Rectal smooth muscle tissue (tissue), 1 donor: ENCODE measurements around the gene CCDC154.

ENCODE experiments used
- H3K27ac ChIP-seq: one replicate; pipeline ENCODE4 v1.7.0; 2013; ENCODE audit warnings: low read depth, low read length, inconsistent platforms
- H3K27me3 ChIP-seq: one replicate; pipeline ENCODE4 v1.7.0; 2013; ENCODE audit warnings: low read length; ENCODE audit not compliant: control insufficient read depth, insufficient read depth
- H3K36me3 ChIP-seq: one replicate; pipeline ENCODE4 v1.7.0; 2013; ENCODE audit warnings: low read length; ENCODE audit not compliant: control insufficient read depth, insufficient read depth
- H3K4me1 ChIP-seq: one replicate; pipeline ENCODE4 v1.7.0; 2013; ENCODE audit warnings: low read length; ENCODE audit not compliant: control insufficient read depth, insufficient read depth
- H3K4me3 ChIP-seq: one replicate; pipeline ENCODE4 v1.7.0; 2013; ENCODE audit warnings: low read length
- H3K9ac ChIP-seq: one replicate; pipeline ENCODE4 v1.7.0; 2013; ENCODE audit warnings: low read length

The CCDC154 gene

DNA sequence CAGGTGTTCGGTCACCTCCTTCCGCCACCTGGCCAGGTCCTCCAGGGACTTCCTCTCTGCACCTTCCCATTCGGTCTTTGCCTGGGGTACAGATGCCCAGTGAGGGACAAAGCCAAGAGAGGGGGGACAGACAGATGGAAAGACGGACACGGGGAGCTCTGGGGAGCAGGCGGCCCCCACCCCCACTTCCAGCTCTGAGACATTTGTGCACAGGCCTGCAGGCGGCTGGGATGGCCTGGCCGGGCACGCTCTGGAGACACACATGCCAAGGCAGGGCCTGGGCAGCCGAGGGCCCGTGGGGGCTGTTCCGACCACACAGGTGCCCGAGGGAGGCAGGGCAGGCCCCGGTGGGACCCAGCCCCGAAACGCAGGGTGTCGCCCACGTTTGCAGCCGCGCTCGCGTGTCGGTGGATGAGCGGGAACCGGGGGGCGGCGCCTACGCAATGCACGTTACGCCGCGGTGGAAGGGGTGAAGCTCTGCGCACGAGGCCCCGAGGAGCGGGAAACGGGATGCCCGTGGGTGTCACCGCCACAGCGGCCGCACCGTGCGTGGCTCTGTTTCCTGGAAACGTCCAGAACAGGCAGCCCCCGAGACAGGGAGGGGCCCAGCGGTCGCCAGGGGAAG is 7.5 kb downstream of the CCDC154 start:
- no peak overlapping the region for H3K9ac ChIP-seq
- no peaks in the 10 kb centered on the region for H3K36me3 ChIP-seq
- H3K27ac ChIP-seq: no peak overlapping the region
- no peaks in the 10 kb centered on the region for H3K4me1 ChIP-seq
- no peak overlapping the region for H3K4me3 ChIP-seq
- H3K27me3 ChIP-seq: no peaks in the 10 kb centered on the region

DNA sequence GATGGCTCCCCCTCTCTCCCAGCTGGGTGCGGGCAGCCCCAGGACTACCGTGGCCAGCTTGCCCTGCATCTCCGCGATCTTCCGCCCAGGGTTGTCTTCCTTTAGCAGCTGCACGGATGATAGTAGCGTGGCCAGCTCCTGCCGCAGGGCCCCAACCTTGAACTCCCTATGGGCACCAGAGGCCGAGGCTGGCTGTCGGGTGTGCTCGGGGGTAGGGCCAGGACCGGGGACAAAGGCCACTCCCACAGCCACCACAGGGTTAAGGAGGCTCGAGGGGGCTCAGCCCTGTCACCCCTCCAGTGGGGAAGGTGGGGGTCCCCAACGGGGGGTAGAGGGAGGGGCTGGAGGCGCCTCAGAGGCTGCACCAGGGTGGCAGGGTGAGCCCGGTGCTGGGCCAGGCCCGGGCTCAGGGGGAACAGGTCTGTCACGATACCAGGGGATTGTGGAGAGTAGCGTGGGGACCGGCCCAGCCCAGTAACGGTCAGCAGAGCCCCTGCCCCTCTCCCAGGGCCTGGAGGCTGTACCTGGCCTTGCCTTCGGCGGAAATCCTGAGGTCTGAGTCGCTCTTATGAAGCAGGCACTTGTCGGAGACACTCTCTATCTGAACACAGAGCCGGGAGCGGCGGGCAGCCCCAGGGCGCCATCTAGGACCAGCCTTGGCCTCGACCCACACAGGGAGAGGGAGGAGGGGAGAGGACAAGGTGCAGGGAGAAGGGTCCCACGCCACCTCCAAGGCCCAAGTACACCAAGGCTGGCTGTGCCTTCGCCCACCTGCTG is 8.2 kb downstream of the CCDC154 start:
- Histone ChIP-seq H3K27ac (no peak overlapping the region), H3K9ac (no peak overlapping the region), H3K27me3 (no peaks in the 10 kb centered on the region), H3K4me1 (no peaks in the 10 kb centered on the region), H3K36me3 (no peaks in the 10 kb centered on the region), H3K4me3 (no peak overlapping the region)

DNA sequence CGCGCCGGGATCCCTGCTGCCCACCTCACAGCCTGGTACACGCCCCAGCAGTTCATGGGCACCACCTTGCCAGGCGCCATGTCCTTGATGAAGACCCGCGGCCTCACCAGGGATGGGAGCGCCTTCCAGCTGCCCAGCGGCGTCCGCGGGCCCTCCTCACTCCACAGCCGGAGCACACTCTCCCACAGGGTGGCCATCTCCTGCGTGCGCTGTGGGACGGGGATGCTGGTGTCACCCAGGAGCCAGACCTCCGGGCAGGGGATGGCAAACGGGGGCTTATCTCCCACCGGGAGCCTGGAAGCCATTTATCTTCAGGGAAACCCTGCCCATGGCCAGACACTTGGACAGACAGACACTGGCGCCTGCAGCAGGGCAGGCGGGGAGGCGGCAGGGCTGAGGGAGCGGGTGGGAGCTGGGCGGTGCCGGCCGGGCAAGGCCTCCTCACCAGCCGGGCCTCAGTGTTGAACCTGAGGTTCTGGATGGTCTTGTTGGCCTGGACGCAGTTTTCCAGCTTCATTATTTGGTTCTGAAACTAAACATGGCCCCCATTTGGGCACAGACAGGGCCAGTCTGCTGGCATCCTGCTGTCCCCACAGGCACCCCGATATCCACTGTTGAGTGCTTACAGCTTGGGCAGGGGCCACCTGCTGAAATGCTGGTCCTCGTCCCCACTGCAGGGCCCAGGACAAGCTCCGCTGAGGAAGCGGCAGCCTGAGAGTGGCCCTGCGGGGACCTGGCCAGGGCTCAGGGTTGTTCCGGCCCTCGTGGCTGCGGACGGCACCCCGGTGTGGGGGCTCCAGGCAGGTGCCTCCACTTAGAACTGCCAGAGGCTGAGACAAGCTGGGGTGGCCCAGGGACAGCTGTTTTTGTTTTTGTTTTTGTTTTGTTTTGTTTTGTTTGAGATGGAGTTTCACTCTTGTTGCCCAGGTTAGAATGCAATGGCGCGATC is 9.4 kb downstream of the CCDC154 start:
- H3K4me1 ChIP-seq: no peaks in the 10 kb centered on the region
- no peak overlapping the region for H3K9ac ChIP-seq
- H3K27ac ChIP-seq: no peak overlapping the region
- H3K36me3 ChIP-seq: no peaks in the 10 kb centered on the region
- H3K4me3 ChIP-seq: no peak overlapping the region
- no peaks in the 10 kb centered on the region for H3K27me3 ChIP-seq

DNA sequence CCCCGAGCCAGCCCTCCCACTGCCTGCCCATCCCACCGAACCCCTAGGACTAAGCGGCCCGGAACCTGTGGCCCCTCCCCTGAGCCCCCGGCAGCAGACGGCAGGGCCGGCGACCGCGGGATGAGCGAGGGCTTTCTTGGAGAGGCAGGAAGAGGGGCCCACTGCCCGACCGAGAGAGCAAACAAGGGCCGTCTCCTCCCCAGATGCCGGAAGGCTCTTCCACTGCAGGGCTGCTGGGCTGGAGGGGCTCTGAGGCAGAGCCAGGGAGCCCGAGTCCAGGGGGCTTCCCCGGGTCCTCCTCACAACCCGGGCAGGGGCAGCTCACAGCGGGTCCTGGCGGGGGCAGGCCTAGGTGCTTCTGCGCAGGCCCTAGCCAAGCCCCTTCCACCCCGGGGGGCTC is 10.6 kb downstream of the CCDC154 start:
- no peaks in the 10 kb centered on the region for H3K27me3 ChIP-seq
- no peak overlapping the region for H3K9ac ChIP-seq
- no peaks in the 10 kb centered on the region for H3K4me1 ChIP-seq
- H3K36me3 ChIP-seq: no peaks in the 10 kb centered on the region
- no peak overlapping the region for H3K4me3 ChIP-seq
- H3K27ac ChIP-seq: no peak overlapping the region

DNA sequence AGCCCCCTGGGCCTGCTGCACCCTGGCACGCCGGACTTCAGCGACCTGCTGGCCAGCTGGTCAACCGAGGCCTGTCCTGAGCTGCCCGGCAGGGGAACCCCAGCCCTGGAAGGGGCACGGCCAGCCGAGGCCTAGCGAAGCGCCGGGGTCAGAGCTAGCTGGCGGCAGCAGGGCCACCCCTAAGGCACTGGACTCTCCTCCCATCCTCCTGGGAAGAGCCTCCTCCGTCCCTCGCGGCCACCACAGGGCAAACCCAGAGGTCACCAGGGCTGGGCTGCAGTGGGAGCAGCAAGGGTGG is 11.1 kb downstream of the CCDC154 start:
- Histone ChIP-seq H3K9ac (no peak overlapping the region), H3K4me1 (no peaks in the 10 kb centered on the region)

DNA sequence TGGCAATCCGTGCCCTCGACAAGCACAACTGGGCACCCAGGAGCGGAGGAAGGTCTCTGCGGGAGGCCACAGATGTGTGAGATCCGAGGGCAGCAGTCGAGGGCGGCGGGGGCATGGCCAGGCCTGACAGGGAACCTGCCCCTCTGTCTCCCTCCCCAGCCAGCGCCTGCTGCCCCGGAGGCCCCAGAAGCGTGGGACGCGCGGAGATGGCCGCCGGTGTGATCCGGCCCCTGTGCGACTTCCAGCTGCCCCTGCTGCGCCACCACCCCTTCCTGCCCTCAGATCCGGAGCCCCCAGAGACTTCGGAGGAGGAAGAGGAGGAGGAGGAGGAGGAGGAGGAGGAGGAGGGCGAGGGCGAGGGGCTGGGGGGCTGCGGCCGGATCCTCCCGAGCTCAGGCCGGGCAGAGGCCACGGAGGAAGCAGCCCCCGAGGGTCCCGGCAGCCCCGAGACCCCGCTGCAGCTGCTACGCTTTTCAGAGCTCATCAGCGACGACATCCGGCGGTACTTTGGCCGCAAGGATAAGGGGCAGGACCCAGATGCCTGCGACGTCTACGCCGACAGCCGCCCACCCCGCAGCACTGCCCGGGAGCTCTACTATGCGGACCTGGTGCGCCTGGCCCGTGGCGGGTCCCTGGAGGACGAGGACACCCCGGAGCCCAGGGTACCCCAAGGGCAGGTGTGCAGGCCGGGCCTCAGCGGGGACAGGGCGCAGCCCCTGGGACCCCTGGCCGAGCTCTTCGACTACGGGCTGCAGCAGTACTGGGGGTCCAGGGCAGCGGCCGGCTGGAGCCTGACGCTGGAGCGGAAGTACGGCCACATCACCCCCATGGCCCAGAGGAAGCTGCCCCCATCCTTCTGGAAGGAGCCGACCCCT is 11.7 kb downstream of the CCDC154 start:
- Histone ChIP-seq H3K27me3 (no peaks in the 10 kb centered on the region), H3K4me3 (no peak overlapping the region), H3K4me1 (no peaks in the 10 kb centered on the region), H3K27ac (no peak overlapping the region), H3K9ac (no peak overlapping the region), H3K36me3 (no peaks in the 10 kb centered on the region)

More for the DNA sequence above, 11.1 kb downstream of the CCDC154 start:
- Histone ChIP-seq H3K27me3 (no peaks in the 10 kb centered on the region), H3K4me3 (no peak overlapping the region), H3K36me3 (no peaks in the 10 kb centered on the region), H3K27ac (no peak overlapping the region)

DNA sequence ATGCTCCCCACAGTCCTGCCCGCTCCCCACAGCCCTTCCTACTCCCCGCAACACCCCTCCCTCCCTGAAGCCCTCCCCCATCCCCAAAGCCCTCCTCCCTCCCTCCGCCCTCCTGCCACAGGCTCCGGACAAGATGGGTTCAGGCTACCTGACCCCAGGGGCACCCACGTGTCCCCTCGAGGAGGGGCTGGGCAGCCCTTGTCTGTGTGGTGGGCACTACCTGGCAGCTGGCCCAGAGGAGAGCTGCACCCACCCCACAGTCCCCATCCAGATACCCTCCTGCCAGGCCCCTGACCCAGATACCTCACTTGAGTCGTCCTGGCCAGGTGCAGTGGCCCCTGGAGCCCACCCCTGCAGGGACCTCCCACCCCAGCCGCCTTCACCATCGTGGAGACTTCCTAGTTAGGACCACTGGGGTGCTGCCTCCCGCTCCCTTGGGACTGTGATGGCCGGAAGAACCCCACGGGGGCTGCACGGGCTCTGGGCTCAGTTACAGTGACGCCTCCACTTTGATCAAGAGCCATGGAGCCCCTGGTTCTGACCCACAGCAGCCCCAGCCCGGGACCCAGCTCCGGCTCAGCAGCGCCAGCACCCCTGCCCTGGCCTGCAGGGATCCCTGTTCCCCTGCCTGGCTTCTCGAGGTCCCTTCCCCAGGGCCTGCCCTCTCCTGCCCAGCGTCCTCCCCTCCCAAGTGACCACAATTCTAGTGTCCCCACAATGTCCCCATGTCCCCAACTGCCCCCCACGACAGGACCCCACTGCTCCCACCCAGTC is 12.7 kb downstream of the CCDC154 start:
- Histone ChIP-seq H3K27ac (no peak overlapping the region), H3K4me3 (no peak overlapping the region), H3K27me3 (no peaks in the 10 kb centered on the region), H3K9ac (no peak overlapping the region), H3K36me3 (no peaks in the 10 kb centered on the region), H3K4me1 (no peaks in the 10 kb centered on the region)

DNA sequence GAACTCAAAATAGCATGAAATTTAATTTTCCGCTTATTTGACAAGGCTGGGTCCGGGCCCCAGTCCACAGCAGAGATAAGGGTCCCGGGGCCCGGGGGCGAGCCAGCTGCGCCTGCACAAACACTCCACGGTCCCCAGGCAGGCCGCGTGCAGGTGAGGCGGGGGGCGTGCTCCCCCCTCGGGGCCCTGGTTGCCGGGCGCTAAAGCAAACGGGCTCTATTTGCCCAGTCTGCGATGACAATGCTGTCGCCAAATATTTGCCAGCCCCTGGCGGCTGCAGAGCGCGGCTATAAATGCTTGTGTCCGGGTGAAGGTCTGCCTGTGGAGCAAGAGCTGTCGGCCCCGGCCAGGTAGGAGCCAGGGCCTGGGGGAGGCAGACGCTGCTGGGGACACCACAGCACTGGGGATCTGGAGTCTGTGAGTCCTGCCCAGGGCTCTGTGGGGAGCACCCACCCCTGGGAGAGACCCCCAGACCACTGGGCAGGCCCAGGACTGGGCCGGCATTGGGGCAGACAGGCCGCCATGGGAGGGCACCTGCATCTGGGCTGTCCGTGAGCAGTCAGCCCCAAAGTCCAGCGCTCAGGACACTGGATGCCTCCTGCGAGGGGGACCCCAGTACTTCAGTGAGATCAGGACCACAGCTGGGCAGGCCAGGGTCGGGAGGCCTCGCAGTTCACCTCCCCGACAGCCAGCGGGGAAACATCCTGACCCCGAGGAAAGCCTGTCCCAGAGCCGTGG is 13.4 kb downstream of the CCDC154 start, which contains the start of gene PERCC1:
Gene PERCC1 (plus strand): TSS at position 320 of the 738 bp plus-strand sequence. CDS start 1,516 bp downstream, outside the sequence.
- H3K36me3 ChIP-seq: no peaks in the 10 kb centered on the region
- H3K4me1 ChIP-seq: no peaks in the 10 kb centered on the region
- H3K4me3 ChIP-seq: no peak within 1 kb of the TSS
- no peak within 1 kb of the TSS for H3K27ac ChIP-seq
- no peak within 1 kb of the TSS for H3K9ac ChIP-seq
- no peaks in the 10 kb centered on the region for H3K27me3 ChIP-seq

DNA sequence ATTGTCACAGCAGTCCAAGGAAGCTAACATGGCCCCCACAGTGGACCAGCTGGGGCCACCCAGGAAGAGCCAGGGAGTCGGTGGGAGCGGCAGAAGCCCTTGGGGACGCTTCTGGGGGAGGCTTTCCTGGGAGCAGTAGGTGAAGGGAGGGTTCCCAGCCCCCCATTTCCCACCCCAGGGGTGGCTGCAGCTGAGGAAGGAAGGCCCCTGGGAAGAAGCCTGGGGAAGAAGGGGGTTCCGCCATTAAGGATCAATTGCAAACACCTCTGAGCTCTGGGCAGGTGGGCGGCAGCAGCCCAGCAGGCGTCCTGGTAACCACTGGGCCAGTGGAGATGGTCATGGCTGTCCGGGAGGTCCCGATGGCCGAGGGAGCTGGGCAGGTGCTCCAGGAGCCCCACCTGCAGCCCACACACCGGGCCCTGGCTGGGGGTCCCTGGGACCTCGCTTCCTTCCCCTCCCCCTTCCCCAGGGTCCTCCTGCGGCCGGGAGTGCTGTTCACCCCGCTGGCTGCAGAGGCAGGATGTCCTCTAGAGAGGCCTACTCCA is 14.1 kb downstream of the CCDC154 start:
- H3K36me3 ChIP-seq: no peaks in the 10 kb centered on the region
- no peak overlapping the region for H3K27ac ChIP-seq
- no peak overlapping the region for H3K4me3 ChIP-seq
- no peak overlapping the region for H3K9ac ChIP-seq
- H3K27me3 ChIP-seq: no peaks in the 10 kb centered on the region
- H3K4me1 ChIP-seq: no peaks in the 10 kb centered on the region

DNA sequence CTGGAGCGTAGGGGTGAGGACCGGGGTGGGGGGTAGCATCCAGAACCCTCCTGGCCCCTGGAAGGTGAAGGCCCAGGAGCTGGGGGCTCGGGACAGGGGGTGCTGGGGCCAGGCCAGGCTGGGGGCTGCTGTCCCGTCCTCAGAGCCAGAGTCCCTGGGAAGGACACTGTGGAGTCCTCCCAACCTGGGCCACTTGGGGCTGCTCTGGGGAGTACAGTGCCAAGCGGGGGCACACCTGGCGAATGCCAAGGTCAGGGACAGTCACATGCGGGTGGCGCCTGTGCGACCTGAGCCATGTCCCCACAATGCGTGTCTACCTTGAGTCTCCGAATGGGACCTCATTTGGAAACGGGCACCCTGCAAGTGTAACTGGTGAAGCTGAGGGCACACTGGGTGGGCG is 14.7 kb downstream of the CCDC154 start:
- Histone ChIP-seq H3K4me3 (no peak overlapping the region), H3K4me1 (no peaks in the 10 kb centered on the region), H3K27me3 (no peaks in the 10 kb centered on the region), H3K27ac (no peak overlapping the region), H3K36me3 (no peaks in the 10 kb centered on the region), H3K9ac (no peak overlapping the region)

DNA sequence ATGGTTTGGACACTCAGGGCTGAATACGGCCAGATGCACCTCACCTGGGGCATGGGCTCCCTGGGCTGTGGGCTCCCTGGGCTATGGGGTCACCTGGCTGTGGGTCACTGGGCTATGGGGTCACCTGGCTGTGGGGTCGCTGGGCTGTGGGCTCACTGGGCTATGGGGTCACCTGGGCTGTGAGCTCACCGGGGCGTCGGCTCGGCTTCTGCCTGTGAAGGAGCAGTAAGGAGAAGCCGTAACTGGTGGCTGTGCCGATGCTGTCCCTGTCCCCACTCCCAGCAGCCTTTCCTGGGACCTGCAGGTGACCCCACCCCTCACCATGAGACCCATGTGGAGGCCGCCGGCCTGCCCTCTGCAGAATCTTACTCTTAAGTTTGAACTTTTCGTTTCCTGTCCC is 15.3 kb downstream of the CCDC154 start:
- no peak overlapping the region for H3K27ac ChIP-seq
- H3K27me3 ChIP-seq: no peaks in the 10 kb centered on the region
- H3K4me1 ChIP-seq: no peaks in the 10 kb centered on the region
- no peak overlapping the region for H3K9ac ChIP-seq
- no peaks in the 10 kb centered on the region for H3K36me3 ChIP-seq
- H3K4me3 ChIP-seq: no peak overlapping the region
